Measurements from ENCODE around the gene BABAM2.

- no peak for TF ChIP-seq CTCF (IDR thresholded peaks at IDR 0.05)
- no peak for TF ChIP-seq POLR2A (IDR thresholded peaks at IDR 0.05)
Measured at GRCh38 chr2:27953077-27953476, 62.5 kb downstream of the BABAM2 start.

All from heart left ventricle (tissue), 13 donors.